ENCODE data around the gene CORO1A. TPM values are rescaled to one million over a fixed set of nuclear protein-coding genes. Genes with fewer than 3 reads are reported as not detected.
"Not testable (repeated sequence)": the region's sequence is repeated elsewhere in the genome, so short reads cannot be mapped to it uniquely, and the experiment has no call there.

The CORO1A gene
- total RNA-seq, 1 donor from 2014 or later = 1,902 TPM

DNA sequence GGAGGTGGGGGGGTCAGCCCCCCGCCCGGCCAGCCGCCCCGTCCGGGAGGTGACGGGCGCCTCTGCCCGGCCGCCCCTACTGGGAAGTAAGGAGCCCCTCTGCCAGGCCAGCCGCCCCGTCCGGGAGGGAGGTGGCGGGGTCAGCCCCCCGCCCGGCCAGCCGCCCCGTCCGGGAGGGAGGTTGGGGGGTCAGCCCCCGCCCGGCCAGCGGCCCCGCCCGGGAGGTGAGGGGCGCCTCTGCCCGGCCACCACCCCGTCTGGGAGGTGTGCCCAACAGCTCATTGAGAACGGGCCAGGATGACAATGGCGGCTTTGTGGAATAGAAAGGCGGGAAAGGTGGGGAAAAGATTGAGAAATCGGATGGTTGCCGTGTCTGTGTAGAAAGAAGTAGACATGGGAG, 13.3 kb upstream of the CORO1A start:
- intact Hi-C loops (cut with micrococcal nuclease) = not testable (repeated sequence)

GRCh38 chr16:30173054-30173453, 10.3 kb upstream of the CORO1A start:
- intact Hi-C loops (cut with micrococcal nuclease) = no loop called here

GRCh38 chr16:30176876-30177275, 6.5 kb upstream of the CORO1A start:
- intact Hi-C loops (cut with micrococcal nuclease) = not testable (repeated sequence)

DNA sequence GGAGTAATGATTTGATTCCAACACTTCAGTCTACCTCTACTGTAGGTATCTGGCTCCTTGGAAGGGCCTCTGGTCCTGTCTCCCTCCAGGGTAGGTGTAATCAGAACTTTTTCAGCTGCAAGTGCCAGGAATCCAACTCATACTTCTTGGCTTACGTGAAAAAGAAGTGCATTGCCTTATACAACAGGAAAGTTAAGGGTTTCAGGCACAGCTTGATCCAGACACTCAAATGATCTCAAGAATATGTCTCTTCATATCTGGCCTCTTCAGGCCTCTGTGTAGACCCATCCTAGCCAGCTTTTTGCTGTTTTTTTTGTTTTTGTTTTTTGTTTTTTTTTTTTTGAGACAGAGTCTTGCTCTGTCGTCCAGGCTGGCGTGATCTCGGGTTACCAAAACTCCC, 4.2 kb upstream of the CORO1A start:
- intact Hi-C loops (cut with micrococcal nuclease) = no loop called here

GRCh38 chr16:30179931-30180330, 3.5 kb upstream of the CORO1A start:
- intact Hi-C loops (cut with micrococcal nuclease) = no loop called here

DNA sequence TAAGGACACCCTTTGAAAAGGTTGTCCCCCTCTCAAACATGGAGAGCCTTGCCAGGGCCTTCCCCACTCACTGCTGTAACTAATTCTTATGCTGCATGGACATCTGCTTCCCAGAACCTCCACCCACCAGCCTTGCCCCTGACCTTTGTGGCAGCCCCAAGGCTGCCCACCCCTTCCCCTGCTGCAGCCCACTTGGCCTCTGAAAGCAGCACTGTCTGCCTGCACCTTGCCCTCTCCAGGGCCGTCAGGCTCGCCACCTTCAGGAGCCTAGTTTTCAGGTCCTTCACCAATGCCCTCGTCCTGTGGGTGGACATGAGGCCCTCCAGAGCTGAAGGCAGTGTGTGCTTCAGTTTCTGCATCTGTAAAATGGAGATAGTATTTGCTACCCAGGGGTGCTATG, 2.7 kb upstream of the CORO1A start:
- intact Hi-C loops (cut with micrococcal nuclease) = no loop called here

DNA sequence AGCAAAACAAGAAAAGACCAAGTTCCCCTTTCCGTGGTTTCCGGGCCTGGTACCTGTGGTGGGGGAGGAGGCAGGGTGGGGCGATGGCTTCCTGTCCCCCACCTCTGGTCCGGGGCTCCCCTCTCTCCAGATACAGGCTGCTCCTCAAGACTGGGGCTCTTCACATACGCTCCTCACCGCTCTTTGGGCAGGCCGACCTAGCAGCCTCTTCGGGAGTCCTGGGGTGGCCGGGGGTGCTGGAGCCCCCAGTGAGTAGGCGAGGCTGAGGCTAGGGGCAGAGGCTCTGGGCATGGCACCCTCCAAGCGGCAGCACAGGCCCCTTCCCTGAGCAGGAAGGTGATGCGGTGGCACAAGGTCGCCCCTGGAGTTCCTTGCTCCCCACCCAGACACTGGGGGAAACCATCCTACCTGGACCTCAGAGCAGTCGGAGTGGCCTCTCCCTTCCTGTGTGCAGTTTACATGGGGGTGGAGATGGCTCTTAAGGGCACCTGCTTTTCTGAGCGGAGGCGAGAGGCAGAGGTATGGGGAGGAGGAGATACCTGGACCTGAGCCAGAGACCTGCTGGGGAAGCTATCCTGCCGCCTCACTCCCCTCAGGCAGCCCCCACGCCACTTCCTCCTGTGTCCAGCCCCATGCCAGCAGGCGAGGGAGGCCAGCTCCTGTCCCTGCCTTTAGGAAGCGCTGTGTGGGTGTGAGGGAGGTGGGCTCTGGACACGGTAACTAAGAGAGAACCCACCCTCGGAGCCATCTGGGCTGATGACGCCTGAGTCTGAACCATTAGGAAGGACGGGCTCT, 891 bp downstream of the CORO1A start:
- intact Hi-C loops (cut with micrococcal nuclease) = no loop called here

GRCh38 chr16:30184891-30185682, 1.7 kb downstream of the CORO1A start:
- intact Hi-C loops (cut with micrococcal nuclease) = no loop called here

DNA sequence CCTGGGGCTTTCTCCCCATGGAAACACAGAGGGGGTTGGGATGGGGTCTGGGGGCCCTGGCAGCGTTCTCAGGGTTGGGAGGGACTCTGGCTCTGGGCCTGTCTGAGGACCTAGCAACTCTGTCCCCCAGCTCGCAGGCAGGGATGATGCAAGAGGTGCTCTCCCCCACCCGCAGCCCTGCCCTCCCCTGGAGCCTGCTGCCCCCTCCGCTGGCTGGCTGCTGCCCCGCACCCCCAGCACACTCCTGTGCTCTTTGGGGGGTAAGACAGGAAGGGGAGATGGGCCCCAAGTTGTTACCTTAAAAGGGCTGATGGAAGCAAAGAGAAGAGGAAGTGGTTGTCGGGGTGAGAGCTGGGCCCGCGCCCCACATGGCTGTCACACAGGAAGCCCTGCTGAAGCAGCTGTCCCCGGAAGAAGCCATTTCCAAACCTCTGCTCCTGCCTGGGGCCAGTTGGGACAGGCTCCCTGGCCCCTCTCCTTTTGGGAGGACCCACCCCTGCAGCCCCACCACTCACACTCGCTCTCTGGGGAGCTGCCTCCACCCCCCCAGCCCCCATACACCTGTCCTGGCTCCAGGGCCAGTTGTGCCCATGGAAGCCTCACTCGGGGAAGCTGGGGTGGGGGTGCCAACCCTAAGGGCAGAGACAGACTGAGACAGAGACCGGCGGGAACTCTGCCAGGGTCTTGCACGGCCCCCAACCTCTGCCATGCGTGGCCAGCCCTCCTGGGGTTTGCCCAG, 2.5 kb downstream of the CORO1A start:
- intact Hi-C loops (cut with micrococcal nuclease) = no loop called here

DNA sequence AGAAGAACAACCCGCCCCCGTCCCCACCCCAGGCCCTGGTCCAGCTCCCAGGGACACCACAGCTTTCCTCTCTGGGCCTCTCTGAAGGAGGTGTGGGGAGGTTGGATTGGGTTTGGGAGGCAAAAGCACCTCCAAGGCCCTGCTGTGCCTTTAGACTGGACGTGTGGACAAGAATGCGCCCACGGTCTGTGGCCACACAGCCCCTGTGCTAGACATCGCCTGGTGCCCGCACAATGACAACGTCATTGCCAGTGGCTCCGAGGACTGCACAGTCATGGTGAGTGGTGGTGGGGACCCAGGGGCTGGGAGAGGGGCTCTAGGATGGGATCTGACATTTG, 3.0 kb downstream of the CORO1A start:
- intact Hi-C loops (cut with micrococcal nuclease) = no loop called here

- intact Hi-C loops (cut with micrococcal nuclease) = no loop called here
These were observed 3.6 kb downstream of the CORO1A start for GRCh38 chr16:30186782-30187555.

DNA sequence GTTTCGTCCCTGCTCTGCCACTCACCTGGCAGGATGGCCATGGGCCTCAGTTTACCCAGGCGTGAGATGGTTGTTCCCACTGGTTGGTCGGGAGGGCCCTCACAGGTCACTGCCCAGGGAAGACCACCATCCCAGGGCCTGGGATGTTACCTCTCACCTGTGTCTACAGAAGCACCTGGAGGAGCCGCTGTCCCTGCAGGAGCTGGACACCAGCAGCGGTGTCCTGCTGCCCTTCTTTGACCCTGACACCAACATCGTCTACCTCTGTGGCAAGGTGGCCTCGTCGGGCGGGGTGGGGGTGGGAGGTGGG, 4.1 kb downstream of the CORO1A start:
- intact Hi-C loops (cut with micrococcal nuclease) = no loop called here

DNA sequence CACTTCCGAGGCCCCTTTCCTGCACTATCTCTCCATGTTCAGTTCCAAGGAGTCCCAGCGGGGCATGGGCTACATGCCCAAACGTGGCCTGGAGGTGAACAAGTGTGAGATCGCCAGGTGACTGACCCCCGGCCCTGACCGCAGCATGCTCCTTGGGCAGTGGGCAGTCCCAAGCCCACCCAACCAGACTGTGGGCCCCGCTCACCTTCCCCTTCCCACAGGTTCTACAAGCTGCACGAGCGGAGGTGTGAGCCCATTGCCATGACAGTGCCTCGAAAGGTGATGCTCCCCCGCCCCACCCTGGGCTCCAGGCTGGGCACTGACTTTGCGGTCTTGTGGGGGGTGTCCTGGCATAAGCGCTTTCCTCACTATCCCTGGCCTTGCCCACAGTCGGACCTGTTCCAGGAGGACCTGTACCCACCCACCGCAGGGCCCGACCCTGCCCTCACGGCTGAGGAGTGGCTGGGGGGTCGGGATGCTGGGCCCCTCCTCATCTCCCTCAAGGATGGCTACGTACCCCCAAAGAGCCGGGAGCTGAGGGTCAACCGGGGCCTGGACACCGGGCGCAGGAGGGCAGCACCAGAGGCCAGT, 4.7 kb downstream of the CORO1A start:
- intact Hi-C loops (cut with micrococcal nuclease) = no loop called here

- intact Hi-C loops (cut with micrococcal nuclease) = not testable (repeated sequence)
These were observed 7.8 kb downstream of the CORO1A start for GRCh38 chr16:30191158-30191557.

- intact Hi-C loops (cut with micrococcal nuclease) = not testable (repeated sequence)
These were observed 9.7 kb downstream of the CORO1A start for GRCh38 chr16:30193098-30193497.

DNA sequence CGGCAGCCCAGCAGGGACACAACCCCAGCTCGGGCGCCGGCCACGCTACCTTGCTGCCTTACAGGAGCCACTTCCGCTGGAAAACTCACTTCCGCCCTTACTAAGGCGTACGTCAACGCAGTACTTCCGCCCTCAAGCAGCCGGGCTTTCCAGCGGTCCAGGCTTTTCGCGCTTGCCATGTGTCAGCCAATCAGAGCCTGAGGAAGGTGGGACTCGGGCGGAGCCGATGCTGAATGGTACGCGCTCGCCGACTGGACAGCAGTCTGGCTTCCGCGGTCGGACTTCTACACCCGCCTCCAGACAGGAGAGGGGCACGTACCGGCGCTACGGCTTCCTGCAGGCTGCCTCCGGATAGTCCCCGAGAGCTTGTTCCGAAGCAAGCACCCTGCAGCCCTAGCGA, 10.2 kb downstream of the CORO1A start, which contains the start of the genes BOLA2B and SLX1A:
Gene BOLA2B, minus strand, starts transcription at position 52 of the 400 bp plus-strand sequence. CDS start 71 bp downstream, outside the sequence.
Gene SLX1A, plus strand, starts transcription at position 261 of the 400 bp plus-strand sequence. CDS start 210 bp downstream, outside the sequence.
- intact Hi-C loops (cut with micrococcal nuclease) = not testable (repeated sequence)

GRCh38 chr16:30194172-30194925, 10.9 kb downstream of the CORO1A start:
- intact Hi-C loops (cut with micrococcal nuclease) = not testable (repeated sequence)

DNA sequence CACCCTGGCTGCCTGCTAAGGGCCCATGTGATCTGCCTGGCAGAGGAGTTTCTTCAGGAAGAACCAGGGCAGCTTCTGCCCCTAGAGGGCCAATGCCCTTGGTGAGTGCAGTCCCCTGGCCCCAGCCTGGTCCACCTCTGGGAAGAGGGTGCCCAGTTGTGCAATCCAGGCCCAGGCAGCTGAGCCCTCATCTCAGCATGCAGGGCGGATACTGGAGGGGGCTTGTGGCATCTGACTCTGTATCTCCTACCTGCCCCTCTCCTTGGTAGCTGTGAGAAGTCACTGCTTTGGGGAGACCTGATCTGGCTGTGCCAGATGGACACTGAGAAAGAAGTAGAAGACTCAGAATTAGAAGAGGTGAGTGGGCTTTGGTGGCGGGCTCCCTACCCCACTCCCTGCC, 13.6 kb downstream of the CORO1A start:
- intact Hi-C loops (cut with micrococcal nuclease) = not testable (repeated sequence)

- intact Hi-C loops (cut with micrococcal nuclease) = not testable (repeated sequence)
These were observed 15.6 kb downstream of the CORO1A start, which contains the start of gene SULT1A3 for GRCh38 chr16:30199049-30199448. SULT1A3 (plus strand) TSS chr16:30199255; CDS start chr16:30200729, 1,474 bp downstream.

Measured in T-helper 2 cell treated with Interferon-gamma antibody and Interleukin-4, amounts not matched to agents 100 ng/mL and 5 ng/mL, for 36 hours (primary cell).